Lower leg skin (tissue), 4 donors: ENCODE measurements around the gene ARL1. TPM values are rescaled to one million over a fixed set of nuclear protein-coding genes. Genes with fewer than 3 reads are reported as not detected.

Experiments
- DNase-seq, 2 donors: peaks; one replicate each; pipeline ENCODE4 v3.0.0-alpha.2; 2019; ENCODE audit warnings: low spot score in 2 of 2
- H3K4me3 ChIP-seq: fragments of 200-600 bp; sonication (generic); 2 replicates; pipeline ENCODE4 v1.5.1; 2017; ENCODE audit warnings: mild to moderate bottlenecking, low read depth; ENCODE audit not compliant: poor library complexity, severe bottlenecking
- CTCF ChIP-seq, 3 donors: fragments of 450-650 bp; IDR thresholded peaks; one replicate each; pipeline ENCODE4 v1.5.1; 2016; ENCODE audit warnings: antibody characterized with exemption in 3 of 3, mild to moderate bottlenecking in 3 of 3, moderate library complexity in 2 of 3
- POLR2A ChIP-seq, 2 donors: fragments of 450-650 bp; IDR thresholded peaks; one replicate each; pipeline ENCODE4 v1.6.1; 2016 to 2017; ENCODE audit warnings: antibody characterized with exemption in 2 of 2, mild to moderate bottlenecking in 1 of 2, moderate library complexity in 1 of 2
- WGBS, 2 donors: methylation state at CpG; one replicate each; pipeline ENCODE4 v1.1.5; 2018; 5-methylcytosine and 5-hydroxymethylcytosine counted together
- intact Hi-C: fragments of 100-400 bp; cut with DNase I; formaldehyde crosslinking; loops from one replicate; pipeline ENCODE4 v1.15.0; 2023; ENCODE audit warnings: low total_unique reads
- total RNA-seq, 4 donors: library from RNA; depleted of rRNA; stranded (reverse); fragments of >200 nt; gene quantifications; one replicate each; pipeline ENCODE4 v1.1.0, GENCODE V29; 2016

Gene ARL1
- total RNA-seq, 4 donors from 2014 or later, result 22.5 to 50.0 (median 36.7) TPM

GRCh38 chr12:101351682-101352081 lies 55.9 kb downstream of the ARL1 start:
- WGBS, 2 donors, result 96 to 97% methylated on average over 4 of the region's 4 CpGs
- intact Hi-C loops, result no loop called here

GRCh38 chr12:101343893-101344292 lies 63.7 kb downstream of the ARL1 start:
- TF ChIP-seq POLR2A (IDR thresholded peaks at IDR 0.05) (no peak), CTCF (IDR thresholded peaks at IDR 0.05) (no peak)
- DNase-seq, result no peak
- 87 to 97% methylated on average over 3 of the region's 3 CpGs for WGBS, 2 donors
- intact Hi-C loops, result no loop called here
- no peak overlapping the region for H3K4me3 ChIP-seq

More at GRCh38 chr12:101351682-101352081, 55.9 kb downstream of the ARL1 start:
- DNase-seq, result no peak
- H3K4me3 ChIP-seq, result no peak overlapping the region
- no peak for TF ChIP-seq CTCF (IDR thresholded peaks at IDR 0.05)
- no peak for TF ChIP-seq POLR2A (IDR thresholded peaks at IDR 0.05)

Other genes starting within 250 kb of the ARL1 start
- under 1 TPM in 1 of 4 donors, not detected in 3; 0.42 TPM for gene SLC5A8, start 197.5 kb downstream of the ARL1 start, total RNA-seq
- gene UTP20, start 127.7 kb downstream of the ARL1 start, total RNA-seq, result 10 to 100 TPM in 1 of 4 donors, 1 to 10 TPM in 3; 9.2 to 11.1 (median 9.5) TPM
- under 1 TPM in 1 of 4 donors, not detected in 3; 0.22 TPM for gene SPIC, start 67.6 kb upstream of the ARL1 start, total RNA-seq
- 1 to 10 TPM; 2.0 to 6.8 (median 5.4) TPM for gene MYBPC1, start 187.2 kb upstream of the ARL1 start, total RNA-seq